Stimulated activated CD4-positive, alpha-beta T cell treated with anti-CD3 and anti-CD28 coated beads, Interleukin-4, amount 100 ng/mL, for 4 hours (primary cell): ENCODE data around the gene ABTB2.
"Not testable (repeated sequence)": the region's sequence is repeated elsewhere in the genome, so short reads cannot be mapped to it uniquely, and the experiment has no call there.

Experiments used
- DNase-seq, 2 experiments: peaks; one replicate each; pipeline ENCODE4 v3.0.0-alpha.2; 2020

ABTB2 gene

GRCh38 chr11:34182921-34183685, 174.7 kb downstream of the ABTB2 start:
- DNase-seq, result no peak

- no peak for DNase-seq
These were observed 175.4 kb downstream of the ABTB2 start for GRCh38 chr11:34182425-34182824.

- DNase-seq, result no peak
These were observed 175.9 kb downstream of the ABTB2 start for GRCh38 chr11:34181856-34182405.

- no peak for DNase-seq
These were observed 176.6 kb downstream of the ABTB2 start for GRCh38 chr11:34181251-34181650.

GRCh38 chr11:34180814-34181165, 177.0 kb downstream of the ABTB2 start:
- not testable (repeated sequence) for DNase-seq

GRCh38 chr11:34180040-34180813, 177.6 kb downstream of the ABTB2 start:
- DNase-seq, result no peak

- no peak for DNase-seq
These were observed 178.7 kb downstream of the ABTB2 start for GRCh38 chr11:34179026-34179675.

- no peak for DNase-seq
These were observed 179.5 kb downstream of the ABTB2 start for GRCh38 chr11:34178209-34178821.

- DNase-seq, result no peak
These were observed 181.0 kb downstream of the ABTB2 start for GRCh38 chr11:34176751-34177209.

- DNase-seq, result no peak
These were observed 182.4 kb downstream of the ABTB2 start for GRCh38 chr11:34175284-34176019.

GRCh38 chr11:34174412-34175041, 183.3 kb downstream of the ABTB2 start:
- peak; percentile 76 to 83 for DNase-seq

GRCh38 chr11:34173050-34173449, 184.8 kb downstream of the ABTB2 start:
- no peak for DNase-seq

- no peak for DNase-seq
These were observed 188.1 kb downstream of the ABTB2 start for GRCh38 chr11:34169686-34170085.

- no peak for DNase-seq
These were observed 189.0 kb downstream of the ABTB2 start for GRCh38 chr11:34168642-34169420.

- DNase-seq, result no peak
These were observed 189.8 kb downstream of the ABTB2 start for GRCh38 chr11:34167961-34168360.

- no peak for DNase-seq
These were observed 190.7 kb downstream of the ABTB2 start for GRCh38 chr11:34166806-34167740.

- no peak for DNase-seq
These were observed 191.8 kb downstream of the ABTB2 start for GRCh38 chr11:34165786-34166555.

GRCh38 chr11:34165121-34165520, 192.7 kb downstream of the ABTB2 start:
- no peak for DNase-seq

GRCh38 chr11:34162856-34163255, 195.0 kb downstream of the ABTB2 start:
- DNase-seq, result no peak
